Upper lobe of left lung (tissue), 6 donors: ENCODE data around the gene RDH13. TPM values are rescaled to one million over a fixed set of nuclear protein-coding genes. Genes with fewer than 3 reads are reported as not detected.

ENCODE experiments used
- ATAC-seq, 2 donors: fragments of 200-7000 bp; cut with Tn5 transposase; one replicate each; pipeline ENCODE4 v1.9.1; 2022; ENCODE audit warnings: mild to moderate bottlenecking in 2 of 2, moderate library complexity in 2 of 2; ENCODE audit not compliant: low FRiP score in 2 of 2
- DNase-seq, 2 donors: peaks; one replicate each; pipeline ENCODE4 v3.0.0-alpha.2; 2019 to 2020
- H3K27ac ChIP-seq, 4 donors: fragments of 200-600 bp; sonication (generic); one replicate each; pipeline ENCODE4 v1.5.1; 2016 to 2019
- H3K27me3 ChIP-seq, 4 donors: fragments of 200-600 bp; sonication (generic); one replicate each; pipeline ENCODE4 v1.5.1; 2017 to 2019
- H3K36me3 ChIP-seq, 4 donors: fragments of 200-600 bp; sonication (generic); one replicate each; pipeline ENCODE4 v1.5.1; 2016 to 2019
- H3K4me1 ChIP-seq, 4 donors: fragments of 200-600 bp; sonication (generic); one replicate each; pipeline ENCODE4 v1.5.1; 2018 to 2019
- H3K4me3 ChIP-seq, 4 donors: fragments of 200-600 bp; sonication (generic); one replicate each; pipeline ENCODE4 v1.5.1; 2017 to 2019; ENCODE audit warnings: mild to moderate bottlenecking in 2 of 4, moderate library complexity in 1 of 4
- H3K9me3 ChIP-seq, 4 donors: fragments of 200-600 bp; sonication (generic); one replicate each; pipeline ENCODE4 v1.5.1; 2018 to 2019
- EP300 ChIP-seq, 4 donors: sonication (generic); formaldehyde crosslinking; IDR thresholded peaks; one replicate each; pipeline ENCODE4 v1.5.1; 2017; ENCODE audit warnings: antibody characterized with exemption in 4 of 4, control low read depth in 2 of 4
- POLR2A ChIP-seq, 4 donors: fragments of 450-650 bp; IDR thresholded peaks; one replicate each; pipeline ENCODE4 v1.5.1; 2016 to 2017; ENCODE audit warnings: antibody characterized with exemption in 4 of 4, mild to moderate bottlenecking in 2 of 4
- POLR2AphosphoS5 ChIP-seq, 2 donors: sonication (generic); formaldehyde crosslinking; IDR thresholded peaks; one replicate each; pipeline ENCODE4 v1.5.1; 2017; ENCODE audit warnings: antibody characterized with exemption in 2 of 2
- WGBS, 2 donors: methylation state at CpG; one replicate each; pipeline ENCODE4 v1.1.5; 2017 to 2018; 5-methylcytosine and 5-hydroxymethylcytosine counted together
- total RNA-seq, 6 donors: library from RNA; depleted of rRNA in 4 of 6; stranded (reverse); fragments of >200 nt in 4 of 6; gene quantifications; one replicate each; pipeline versions ENCODE4 v1.1.0 to v1.2.1, GENCODE V29; 2016 to 2021
- TF ChIP-seq, protein P1 (sequence below), 6 experiments: fragments of 450-650 bp in 4 of 6; fragments of 200-600 bp in 2 of 6; sonication (generic) in 2 of 6; IDR thresholded peaks; one replicate each; pipeline ENCODE4 v1.5.1; 2016 to 2019; ENCODE audit warnings: antibody characterized with exemption in 6 of 6
- donor health status: DM: no; HTN: no; CAD: no; lungs with moderate emphysema.
- donor health status: DM: no; HTN: yes; CAD: no; lungs with severe emphysema.

The RDH13 gene
- total RNA-seq, 6 donors from 2014 or later = 24.0 to 72.3 (median 28.1) TPM

DNA sequence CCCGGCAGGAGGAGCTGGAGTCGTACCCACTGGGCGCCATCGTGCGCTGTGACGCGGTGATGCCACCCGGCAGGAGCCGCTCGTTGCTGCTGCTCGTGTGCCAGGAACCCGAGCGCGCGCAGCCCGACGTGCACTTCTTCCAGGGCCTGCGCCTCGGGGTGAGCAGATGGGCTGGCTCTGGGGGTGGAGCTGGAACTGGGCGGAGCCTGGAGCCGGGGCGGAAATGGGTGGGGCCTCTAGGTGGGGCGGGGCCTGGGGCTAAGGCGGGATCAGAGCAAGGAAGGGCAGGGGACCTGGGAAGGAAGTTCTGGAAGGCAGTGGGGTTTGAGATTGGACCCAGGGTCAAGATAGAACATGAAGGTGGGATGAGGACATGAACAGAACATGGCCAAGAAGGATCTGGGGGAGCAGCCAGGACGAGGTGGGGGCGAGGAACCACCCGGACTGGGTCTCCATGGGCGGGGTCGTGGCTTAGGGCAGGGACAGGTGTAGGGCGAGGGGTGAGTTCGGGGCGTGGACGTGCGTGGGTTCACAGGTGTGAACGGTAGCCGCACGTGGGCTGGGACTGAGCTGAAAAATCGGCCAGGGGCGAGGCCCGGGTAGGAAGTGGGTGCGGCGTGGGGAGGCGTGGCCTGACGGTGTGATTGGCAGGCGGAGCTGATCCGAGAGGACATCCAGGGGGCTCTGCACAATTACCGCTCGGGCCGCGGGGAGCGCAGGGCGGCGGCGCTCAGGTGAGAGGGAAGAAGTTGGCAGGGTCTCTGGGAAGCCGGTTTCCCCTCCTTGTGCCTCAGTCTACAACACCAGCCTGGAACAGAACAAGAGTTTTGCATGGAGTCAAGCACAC is 17.4 kb upstream of the RDH13 start:
- Histone ChIP-seq H3K27me3 (peaks cover 0 to 44% (median 15%) of the 10 kb centered on the region in 4 donors), H3K36me3 (no peaks in the 10 kb centered on the region), H3K27ac (peak overlapping the region; percentile 36 to 64 (median 62)), H3K4me3 (peak overlapping the region in 3 of 4 donors; percentile 58 to 65 (median 63)), H3K4me1 (peaks cover 27 to 40% (median 32%) of the 10 kb centered on the region in 4 donors), H3K9me3 (no peaks in the 10 kb centered on the region)
- peak; percentile 77 to 94 for DNase-seq
- TF ChIP-seq EP300 (IDR thresholded peaks at IDR 0.05) (no peak), POLR2A (IDR thresholded peaks at IDR 0.05) (peak in 1 of 4 donors; percentile 34)
- peak; percentile 80 to 88 for ATAC-seq
- 9 to 11% methylated on average over 26 to 39 of the region's 55 CpGs for WGBS, 2 donors

GRCh38 chr19:55079400-55080038 is 16.6 kb upstream of the RDH13 start:
- peaks cover 27 to 43% (median 33%) of the 10 kb centered on the region in 4 donors for H3K4me1 ChIP-seq
- no peaks in the 10 kb centered on the region for H3K36me3 ChIP-seq
- peak in 1 of 2 donors; percentile 76 for DNase-seq
- H3K27ac ChIP-seq = no peak overlapping the region
- no peaks in the 10 kb centered on the region for H3K9me3 ChIP-seq
- 78 to 94% methylated on average over 9 to 14 of the region's 19 CpGs for WGBS, 2 donors
- TF ChIP-seq POLR2A (IDR thresholded peaks at IDR 0.05) (no peak), EP300 (IDR thresholded peaks at IDR 0.05) (no peak), POLR2AphosphoS5 (IDR thresholded peaks at IDR 0.05) (no peak)
- TF ChIP-seq, protein P1, sequence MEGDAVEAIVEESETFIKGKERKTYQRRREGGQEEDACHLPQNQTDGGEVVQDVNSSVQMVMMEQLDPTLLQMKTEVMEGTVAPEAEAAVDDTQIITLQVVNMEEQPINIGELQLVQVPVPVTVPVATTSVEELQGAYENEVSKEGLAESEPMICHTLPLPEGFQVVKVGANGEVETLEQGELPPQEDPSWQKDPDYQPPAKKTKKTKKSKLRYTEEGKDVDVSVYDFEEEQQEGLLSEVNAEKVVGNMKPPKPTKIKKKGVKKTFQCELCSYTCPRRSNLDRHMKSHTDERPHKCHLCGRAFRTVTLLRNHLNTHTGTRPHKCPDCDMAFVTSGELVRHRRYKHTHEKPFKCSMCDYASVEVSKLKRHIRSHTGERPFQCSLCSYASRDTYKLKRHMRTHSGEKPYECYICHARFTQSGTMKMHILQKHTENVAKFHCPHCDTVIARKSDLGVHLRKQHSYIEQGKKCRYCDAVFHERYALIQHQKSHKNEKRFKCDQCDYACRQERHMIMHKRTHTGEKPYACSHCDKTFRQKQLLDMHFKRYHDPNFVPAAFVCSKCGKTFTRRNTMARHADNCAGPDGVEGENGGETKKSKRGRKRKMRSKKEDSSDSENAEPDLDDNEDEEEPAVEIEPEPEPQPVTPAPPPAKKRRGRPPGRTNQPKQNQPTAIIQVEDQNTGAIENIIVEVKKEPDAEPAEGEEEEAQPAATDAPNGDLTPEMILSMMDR (IDR thresholded peaks at IDR 0.05) = no peak
- ATAC-seq = no peak
- H3K4me3 ChIP-seq = peak overlapping the region in 1 of 4 donors; percentile 58
- H3K27me3 ChIP-seq = peaks cover 0 to 44% (median 15%) of the 10 kb centered on the region in 4 donors

DNA sequence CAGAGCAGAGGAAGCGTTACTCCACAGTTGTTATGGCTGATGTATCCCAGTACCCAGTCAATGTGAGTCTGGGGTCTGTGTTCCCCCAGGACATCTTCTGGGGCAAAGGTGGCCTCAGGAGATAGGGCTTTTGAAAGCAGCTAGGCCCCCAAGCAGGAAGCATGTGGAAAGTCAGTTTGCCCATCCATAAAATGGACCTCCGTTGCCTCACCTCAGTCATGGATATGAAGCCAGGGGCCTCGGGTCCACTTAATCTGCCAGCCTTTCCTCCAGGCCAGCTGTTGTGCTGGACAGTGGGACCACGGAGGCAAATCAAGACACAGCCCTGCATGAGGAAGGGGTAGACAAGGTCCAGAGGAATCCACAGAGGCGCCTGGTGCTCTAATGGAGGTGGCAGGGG is 16.0 kb upstream of the RDH13 start:
- Histone ChIP-seq H3K4me1 (peaks cover 27 to 43% (median 33%) of the 10 kb centered on the region in 4 donors), H3K4me3 (no peak overlapping the region), H3K27me3 (peaks cover 0 to 43% (median 14%) of the 10 kb centered on the region in 4 donors), H3K36me3 (no peaks in the 10 kb centered on the region), H3K27ac (no peak overlapping the region), H3K9me3 (no peaks in the 10 kb centered on the region)
- WGBS, 2 donors = 76 to 82% methylated on average over 3 to 5 of the region's 5 CpGs
- no peak for DNase-seq
- no peak for ATAC-seq
- TF ChIP-seq POLR2AphosphoS5 (IDR thresholded peaks at IDR 0.05) (no peak), POLR2A (IDR thresholded peaks at IDR 0.05) (no peak), EP300 (IDR thresholded peaks at IDR 0.05) (no peak)

DNA sequence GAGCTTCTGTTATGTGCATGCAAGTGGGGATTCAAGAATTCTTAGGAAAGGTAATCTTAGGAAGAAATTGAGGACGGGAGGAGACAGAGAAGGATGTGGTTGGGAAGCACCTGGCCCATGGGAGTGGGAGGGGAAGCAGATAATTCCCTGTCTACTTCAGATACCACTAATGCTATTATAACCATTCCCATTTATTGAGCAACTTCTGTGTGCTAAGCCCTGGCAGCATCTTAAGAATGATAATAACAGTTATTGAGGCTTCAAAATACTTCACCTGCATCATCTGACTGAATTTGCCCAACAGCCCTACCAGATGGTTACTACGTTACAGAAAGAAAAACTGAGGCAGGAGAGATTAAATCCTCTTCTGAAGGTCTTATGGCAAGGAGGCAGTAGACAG is 14.2 kb upstream of the RDH13 start:
- ATAC-seq = no peak
- H3K4me3 ChIP-seq = no peak overlapping the region
- TF ChIP-seq EP300 (IDR thresholded peaks at IDR 0.05) (no peak), POLR2AphosphoS5 (IDR thresholded peaks at IDR 0.05) (no peak), POLR2A (IDR thresholded peaks at IDR 0.05) (no peak)
- TF ChIP-seq, protein P1 (IDR thresholded peaks at IDR 0.05) = no peak

GRCh38 chr19:55076321-55076720 is 13.4 kb upstream of the RDH13 start:
- 63 to 78% methylated on average over 6 to 7 of the region's 12 CpGs for WGBS, 2 donors
- H3K9me3 ChIP-seq = no peaks in the 10 kb centered on the region
- H3K27ac ChIP-seq = peak overlapping the region in 3 of 4 donors; percentile 48 to 52 (median 49)
- H3K27me3 ChIP-seq = peaks cover 0 to 18% (median 2%) of the 10 kb centered on the region in 4 donors
- H3K4me1 ChIP-seq = peaks cover 17 to 29% (median 21%) of the 10 kb centered on the region in 4 donors
- TF ChIP-seq POLR2AphosphoS5 (IDR thresholded peaks at IDR 0.05) (no peak), EP300 (IDR thresholded peaks at IDR 0.05) (no peak), POLR2A (IDR thresholded peaks at IDR 0.05) (no peak)
- TF ChIP-seq, protein P1 (IDR thresholded peaks at IDR 0.05) = no peak
- H3K36me3 ChIP-seq = no peaks in the 10 kb centered on the region
- no peak for DNase-seq
- H3K4me3 ChIP-seq = peak overlapping the region in 3 of 4 donors; percentile 14 to 32 (median 25)
- ATAC-seq = no peak

More for the DNA sequence above, 14.2 kb upstream of the RDH13 start:
- Histone ChIP-seq H3K27me3 (peaks cover 0 to 26% (median 8%) of the 10 kb centered on the region in 4 donors), H3K9me3 (no peaks in the 10 kb centered on the region), H3K36me3 (no peaks in the 10 kb centered on the region), H3K27ac (no peak overlapping the region), H3K4me1 (peaks cover 25 to 37% (median 27%) of the 10 kb centered on the region in 4 donors)
- no peak for DNase-seq
- 78 to 88% methylated on average over 2 of the region's 2 CpGs for WGBS, 2 donors
